Measurements from ENCODE around the gene VAMP1.

DNA sequence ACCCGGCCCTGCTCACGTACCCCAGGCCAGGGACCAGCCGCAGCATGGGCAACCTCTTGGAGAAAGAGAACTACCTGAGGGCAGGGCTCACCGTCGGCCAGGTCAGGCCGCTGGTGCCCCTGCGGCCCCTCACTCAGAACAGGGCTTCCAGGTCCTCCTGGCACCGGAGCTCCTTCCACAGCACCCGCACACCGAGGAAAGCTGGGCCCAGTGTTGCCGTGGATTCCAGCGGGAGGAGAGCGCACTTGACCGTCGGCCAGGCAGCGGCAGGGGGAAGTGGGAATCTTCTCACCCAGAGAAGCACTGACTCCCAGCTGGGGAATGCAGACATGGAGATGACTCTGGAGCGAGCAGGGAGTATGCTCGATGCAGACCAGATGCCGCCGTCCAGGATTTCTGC is 7.9 kb upstream of the VAMP1 start:
- TF ChIP-seq, protein P1, sequence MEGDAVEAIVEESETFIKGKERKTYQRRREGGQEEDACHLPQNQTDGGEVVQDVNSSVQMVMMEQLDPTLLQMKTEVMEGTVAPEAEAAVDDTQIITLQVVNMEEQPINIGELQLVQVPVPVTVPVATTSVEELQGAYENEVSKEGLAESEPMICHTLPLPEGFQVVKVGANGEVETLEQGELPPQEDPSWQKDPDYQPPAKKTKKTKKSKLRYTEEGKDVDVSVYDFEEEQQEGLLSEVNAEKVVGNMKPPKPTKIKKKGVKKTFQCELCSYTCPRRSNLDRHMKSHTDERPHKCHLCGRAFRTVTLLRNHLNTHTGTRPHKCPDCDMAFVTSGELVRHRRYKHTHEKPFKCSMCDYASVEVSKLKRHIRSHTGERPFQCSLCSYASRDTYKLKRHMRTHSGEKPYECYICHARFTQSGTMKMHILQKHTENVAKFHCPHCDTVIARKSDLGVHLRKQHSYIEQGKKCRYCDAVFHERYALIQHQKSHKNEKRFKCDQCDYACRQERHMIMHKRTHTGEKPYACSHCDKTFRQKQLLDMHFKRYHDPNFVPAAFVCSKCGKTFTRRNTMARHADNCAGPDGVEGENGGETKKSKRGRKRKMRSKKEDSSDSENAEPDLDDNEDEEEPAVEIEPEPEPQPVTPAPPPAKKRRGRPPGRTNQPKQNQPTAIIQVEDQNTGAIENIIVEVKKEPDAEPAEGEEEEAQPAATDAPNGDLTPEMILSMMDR (IDR thresholded peaks at IDR 0.05), result no peak
- no peak for TF ChIP-seq POLR2A (IDR thresholded peaks at IDR 0.05)
